HG03135 (cell line): ENCODE measurements around the gene ANHX.
"Not testable (repeated sequence)": the region's sequence is repeated elsewhere in the genome, so short reads cannot be mapped to it uniquely, and the experiment has no call there.

Experiments
- ATAC-seq: cut with Tn5 transposase; IDR thresholded peaks from one replicate; pipeline ENCODE4 v1.9.1; 2021; ENCODE audit warnings: mild to moderate bottlenecking, moderate library complexity; ENCODE audit not compliant: unreplicated experiment

The ANHX gene

GRCh38 chr12:133235401-133236112 is at the start of gene ANHX:
Gene ANHX (minus strand): TSS chr12:133235877. CDS start chr12:133234356, 1,521 bp downstream.
- no peak for ATAC-seq

- not testable (repeated sequence) for ATAC-seq
Measured at GRCh38 chr12:133264668-133265067, 29.0 kb upstream of the ANHX start.

- no peak for ATAC-seq
Measured at GRCh38 chr12:133264173-133264572, 28.5 kb upstream of the ANHX start.

GRCh38 chr12:133256321-133256720 is 20.6 kb upstream of the ANHX start:
- ATAC-seq, result no peak

- ATAC-seq, result not testable (repeated sequence)
Measured at GRCh38 chr12:133255833-133256232, 20.2 kb upstream of the ANHX start.

- no peak for ATAC-seq
Measured at GRCh38 chr12:133251732-133252131, 16.1 kb upstream of the ANHX start.

- ATAC-seq, result no peak
Measured at GRCh38 chr12:133236556-133236955, 879 bp upstream of the ANHX start.

- no peak for ATAC-seq
Measured at GRCh38 chr12:133236144-133236543, 467 bp upstream of the ANHX start.

- ATAC-seq, result no peak
Measured at GRCh38 chr12:133234971-133235370, 706 bp downstream of the ANHX start.

- no peak for ATAC-seq
Measured at GRCh38 chr12:133233993-133234564, 1.6 kb downstream of the ANHX start.

GRCh38 chr12:133233006-133233405 is 2.7 kb downstream of the ANHX start:
- ATAC-seq, result no peak

- ATAC-seq, result no peak
Measured at GRCh38 chr12:133231001-133231400, 4.7 kb downstream of the ANHX start.

- ATAC-seq, result no peak
Measured at GRCh38 chr12:133227281-133227852, 8.3 kb downstream of the ANHX start.

GRCh38 chr12:133226690-133227089 is 9.0 kb downstream of the ANHX start:
- no peak for ATAC-seq

- no peak for ATAC-seq
Measured at GRCh38 chr12:133225527-133225926, 10.2 kb downstream of the ANHX start.

- ATAC-seq, result no peak
Measured at GRCh38 chr12:133222211-133222610, 13.5 kb downstream of the ANHX start.

- no peak for ATAC-seq
Measured at GRCh38 chr12:133221241-133221640, 14.4 kb downstream of the ANHX start.

GRCh38 chr12:133220521-133220920 is 15.2 kb downstream of the ANHX start:
- no peak for ATAC-seq

- ATAC-seq, result no peak
Measured at GRCh38 chr12:133217219-133217618, 18.5 kb downstream of the ANHX start.

- ATAC-seq, result no peak
Measured at GRCh38 chr12:133215724-133216123, 20.0 kb downstream of the ANHX start.

GRCh38 chr12:133206390-133206789 is 29.3 kb downstream of the ANHX start:
- no peak for ATAC-seq

GRCh38 chr12:133204264-133204603 is 31.4 kb downstream of the ANHX start:
- ATAC-seq, result no peak
